Testis (tissue), 2 donors: ENCODE data around the gene RASD1.

Experiments used
- CTCF ChIP-seq, 3 experiments: fragments of 450-650 bp in 2 of 3; fragments of 200-600 bp in 1 of 3; sonication (generic) in 1 of 3; IDR thresholded peaks; one replicate each; pipeline ENCODE4 v1.5.1; 2016 to 2019; ENCODE audit warnings: antibody characterized with exemption in 3 of 3, mild to moderate bottlenecking in 2 of 3, moderate library complexity in 1 of 3
- POLR2A ChIP-seq: fragments of 450-650 bp; IDR thresholded peaks from one replicate; pipeline ENCODE4 v1.6.1; 2017; ENCODE audit warnings: antibody characterized with exemption, mild to moderate bottlenecking, moderate library complexity

- no peak for TF ChIP-seq CTCF (IDR thresholded peaks at IDR 0.05)
- TF ChIP-seq POLR2A: no peak
Observed at GRCh38 chr17:17520599-17521232, 24.5 kb upstream of the RASD1 start.
